Immature natural killer cell (primary cell): ENCODE measurements around the gene LNX2. TPM values are rescaled to one million over a fixed set of nuclear protein-coding genes. Genes with fewer than 3 reads are reported as not detected.

Experiments
- DNase-seq, 3 donors: peaks; one replicate each; pipeline ENCODE4 v3.0.0; 2022; ENCODE audit warnings: mixed read lengths in 1 of 3
- H3K27ac Mint-ChIP-seq, 6 donors: one replicate each; pipeline ENCODE4 v1.8.0; 2020; ENCODE audit warnings: mixed read lengths in 6 of 6, mild to moderate bottlenecking in 5 of 6, inconsistent platforms in 4 of 6, moderate library complexity in 3 of 6
- H3K27me3 Mint-ChIP-seq, 3 donors: one replicate each; pipeline ENCODE4 v1.8.0; 2020 to 2021; ENCODE audit warnings: low read depth in 3 of 3, mild to moderate bottlenecking in 3 of 3, mixed read lengths in 3 of 3, moderate library complexity in 3 of 3, inconsistent platforms in 1 of 3
- H3K36me3 Mint-ChIP-seq, 3 donors: one replicate each; pipeline ENCODE4 v1.8.0; 2020; ENCODE audit warnings: mixed read lengths in 3 of 3, inconsistent platforms in 2 of 3, mild to moderate bottlenecking in 2 of 3
- H3K4me1 Mint-ChIP-seq, 2 donors: one replicate each; pipeline ENCODE4 v1.8.0; 2020; ENCODE audit warnings: inconsistent platforms in 2 of 2, mild to moderate bottlenecking in 2 of 2, mixed read lengths in 2 of 2, moderate library complexity in 1 of 2
- H3K4me3 Mint-ChIP-seq, 5 donors: one replicate each; pipeline ENCODE4 v1.8.0; 2020; ENCODE audit warnings: mild to moderate bottlenecking in 5 of 5, mixed read lengths in 5 of 5, inconsistent platforms in 3 of 5, moderate library complexity in 3 of 5
- H3K9me3 Mint-ChIP-seq, 6 donors: one replicate each; pipeline ENCODE4 v1.8.0; 2020; ENCODE audit warnings: mild to moderate bottlenecking in 6 of 6, mixed read lengths in 6 of 6, inconsistent platforms in 4 of 6, moderate library complexity in 3 of 6
- polyA plus RNA-seq, 3 donors: library from polyadenylated mRNA; unstranded; fragments of 300-500 nt; fragmentation: Illumina TruSeq; gene quantifications; one replicate each; pipeline ENCODE4 v1.2.3, GENCODE V29; 2021

The LNX2 gene
- polyA plus RNA-seq, 3 donors from 2014 or later: 1.5 to 4.0 (median 2.8) TPM

- H3K36me3 Mint-ChIP-seq: no peaks in the 10 kb centered on the region
- H3K27ac Mint-ChIP-seq: no peak overlapping the region
- no peak for DNase-seq
- H3K9me3 Mint-ChIP-seq: no peaks in the 10 kb centered on the region
- H3K4me3 Mint-ChIP-seq: no peak overlapping the region
- H3K4me1 Mint-ChIP-seq: no peaks in the 10 kb centered on the region
- peaks cover 0 to 2% (median 2%) of the 10 kb centered on the region in 3 donors for H3K27me3 Mint-ChIP-seq
Observed at GRCh38 chr13:27524981-27525975, 95.1 kb downstream of the LNX2 start.

GRCh38 chr13:27523346-27524073, 96.8 kb downstream of the LNX2 start:
- H3K4me3 Mint-ChIP-seq: no peak overlapping the region
- H3K9me3 Mint-ChIP-seq: no peaks in the 10 kb centered on the region
- H3K27ac Mint-ChIP-seq: no peak overlapping the region
- DNase-seq: no peak
- peaks cover 0 to 6% (median 2%) of the 10 kb centered on the region in 3 donors for H3K27me3 Mint-ChIP-seq
- H3K36me3 Mint-ChIP-seq: no peaks in the 10 kb centered on the region
- H3K4me1 Mint-ChIP-seq: no peaks in the 10 kb centered on the region

- Mint-ChIP-seq H3K36me3 (no peaks in the 10 kb centered on the region), H3K27me3 (peaks cover 2 to 6% (median 3%) of the 10 kb centered on the region in 3 donors), H3K9me3 (no peaks in the 10 kb centered on the region), H3K4me3 (no peak overlapping the region), H3K27ac (peak overlapping the region in 1 of 6 donors; percentile 6), H3K4me1 (no peaks in the 10 kb centered on the region)
- no peak for DNase-seq
Observed at GRCh38 chr13:27522847-27523246, 97.5 kb downstream of the LNX2 start.

- Mint-ChIP-seq H3K9me3 (no peaks in the 10 kb centered on the region), H3K4me1 (no peaks in the 10 kb centered on the region), H3K27ac (no peak overlapping the region), H3K27me3 (peaks cover 3 to 6% (median 4%) of the 10 kb centered on the region in 3 donors), H3K36me3 (no peaks in the 10 kb centered on the region), H3K4me3 (no peak overlapping the region)
- no peak for DNase-seq
Observed at GRCh38 chr13:27516103-27516502, 104.2 kb downstream of the LNX2 start.

GRCh38 chr13:27510082-27510481, 110.2 kb downstream of the LNX2 start:
- DNase-seq: no peak
- Mint-ChIP-seq H3K36me3 (peaks cover 0 to 4% (median 0%) of the 10 kb centered on the region in 3 donors), H3K9me3 (no peaks in the 10 kb centered on the region), H3K4me1 (no peaks in the 10 kb centered on the region), H3K27me3 (peaks cover 0 to 2% (median 0%) of the 10 kb centered on the region in 3 donors), H3K27ac (no peak overlapping the region), H3K4me3 (no peak overlapping the region)

GRCh38 chr13:27508802-27509201, 111.5 kb downstream of the LNX2 start:
- Mint-ChIP-seq H3K4me1 (no peaks in the 10 kb centered on the region), H3K9me3 (no peaks in the 10 kb centered on the region), H3K27me3 (peaks cover 0 to 2% (median 0%) of the 10 kb centered on the region in 3 donors), H3K36me3 (peaks cover 0 to 4% (median 0%) of the 10 kb centered on the region in 3 donors), H3K4me3 (no peak overlapping the region), H3K27ac (no peak overlapping the region)
- DNase-seq: no peak

GRCh38 chr13:27505792-27506191, 114.5 kb downstream of the LNX2 start:
- Mint-ChIP-seq H3K27me3 (peaks cover 0 to 2% (median 0%) of the 10 kb centered on the region in 3 donors), H3K4me1 (no peaks in the 10 kb centered on the region), H3K4me3 (no peak overlapping the region), H3K9me3 (no peaks in the 10 kb centered on the region), H3K36me3 (peaks cover 0 to 4% (median 0%) of the 10 kb centered on the region in 3 donors), H3K27ac (no peak overlapping the region)
- no peak for DNase-seq

GRCh38 chr13:27504868-27505194, 115.5 kb downstream of the LNX2 start:
- Mint-ChIP-seq H3K4me1 (no peaks in the 10 kb centered on the region), H3K4me3 (no peak overlapping the region)

GRCh38 chr13:27504128-27504867, 116.0 kb downstream of the LNX2 start:
- Mint-ChIP-seq H3K4me3 (no peak overlapping the region), H3K27ac (no peak overlapping the region), H3K4me1 (no peaks in the 10 kb centered on the region)

More at GRCh38 chr13:27504868-27505194, 115.5 kb downstream of the LNX2 start:
- no peak for DNase-seq
- Mint-ChIP-seq H3K36me3 (no peaks in the 10 kb centered on the region), H3K27me3 (peaks cover 0 to 2% (median 0%) of the 10 kb centered on the region in 3 donors), H3K9me3 (no peaks in the 10 kb centered on the region), H3K27ac (no peak overlapping the region)

GRCh38 chr13:27500806-27501534, 119.4 kb downstream of the LNX2 start:
- no peaks in the 10 kb centered on the region for H3K36me3 Mint-ChIP-seq
- H3K4me3 Mint-ChIP-seq: no peak overlapping the region

More at GRCh38 chr13:27504128-27504867, 116.0 kb downstream of the LNX2 start:
- Mint-ChIP-seq H3K27me3 (no peaks in the 10 kb centered on the region), H3K36me3 (no peaks in the 10 kb centered on the region), H3K9me3 (no peaks in the 10 kb centered on the region)
- DNase-seq: no peak

GRCh38 chr13:27497563-27498230, 122.6 kb downstream of the LNX2 start:
- DNase-seq: no peak
- H3K27ac Mint-ChIP-seq: no peak overlapping the region
- H3K9me3 Mint-ChIP-seq: no peaks in the 10 kb centered on the region
- no peaks in the 10 kb centered on the region for H3K4me1 Mint-ChIP-seq
- H3K36me3 Mint-ChIP-seq: no peaks in the 10 kb centered on the region
- H3K4me3 Mint-ChIP-seq: no peak overlapping the region
- H3K27me3 Mint-ChIP-seq: peaks cover 0 to 2% (median 0%) of the 10 kb centered on the region in 3 donors

More at GRCh38 chr13:27500806-27501534, 119.4 kb downstream of the LNX2 start:
- H3K27me3 Mint-ChIP-seq: no peaks in the 10 kb centered on the region
- no peaks in the 10 kb centered on the region for H3K9me3 Mint-ChIP-seq
- H3K4me1 Mint-ChIP-seq: no peaks in the 10 kb centered on the region
- DNase-seq: no peak
- H3K27ac Mint-ChIP-seq: no peak overlapping the region

- peaks cover 0 to 2% (median 0%) of the 10 kb centered on the region in 3 donors for H3K27me3 Mint-ChIP-seq
- H3K9me3 Mint-ChIP-seq: no peaks in the 10 kb centered on the region
- no peak for DNase-seq
- no peak overlapping the region for H3K27ac Mint-ChIP-seq
- H3K4me1 Mint-ChIP-seq: no peaks in the 10 kb centered on the region
- no peak overlapping the region for H3K4me3 Mint-ChIP-seq
- no peaks in the 10 kb centered on the region for H3K36me3 Mint-ChIP-seq
Observed at GRCh38 chr13:27496536-27497273, 123.6 kb downstream of the LNX2 start.
